Stimulated activated effector memory CD8-positive, alpha-beta T cell treated with anti-CD3 and anti-CD28 coated beads, Interleukin-12 subunit alpha, Interleukin-12 subunit beta, amount 100 ng/mL, for 72 hours (primary cell): Measurements from ENCODE around the gene SCYGR7.
"Not testable (repeated sequence)": the region's sequence is repeated elsewhere in the genome, so short reads cannot be mapped to it uniquely, and the experiment has no call there.

Source experiments
- ATAC-seq: fragments of 150-1000 bp; cut with Tn5 transposase; 2 replicates; pipeline ENCODE4 v1.10.0; 2021
- DNase-seq, 2 donors: peaks; one replicate each; pipeline ENCODE4 v3.0.0; 2021 to 2022; ENCODE audit warnings: low spot score in 2 of 2
- H3K27ac Mint-ChIP-seq: one replicate; pipeline ENCODE4 v1.8.0; 2022; ENCODE audit warnings: mild to moderate bottlenecking, mixed read lengths
- H3K36me3 Mint-ChIP-seq: one replicate; pipeline ENCODE4 v1.8.0; 2022; ENCODE audit warnings: mild to moderate bottlenecking, mixed read lengths
- H3K4me1 Mint-ChIP-seq: one replicate; pipeline ENCODE4 v1.8.0; 2022; ENCODE audit warnings: mixed read lengths
- H3K4me3 Mint-ChIP-seq: one replicate; pipeline ENCODE4 v1.8.0; 2022; ENCODE audit warnings: mild to moderate bottlenecking, mixed read lengths
- H3K9me3 Mint-ChIP-seq: one replicate; pipeline ENCODE4 v1.8.0; 2022; ENCODE audit warnings: mixed read lengths

SCYGR7 gene

DNA sequence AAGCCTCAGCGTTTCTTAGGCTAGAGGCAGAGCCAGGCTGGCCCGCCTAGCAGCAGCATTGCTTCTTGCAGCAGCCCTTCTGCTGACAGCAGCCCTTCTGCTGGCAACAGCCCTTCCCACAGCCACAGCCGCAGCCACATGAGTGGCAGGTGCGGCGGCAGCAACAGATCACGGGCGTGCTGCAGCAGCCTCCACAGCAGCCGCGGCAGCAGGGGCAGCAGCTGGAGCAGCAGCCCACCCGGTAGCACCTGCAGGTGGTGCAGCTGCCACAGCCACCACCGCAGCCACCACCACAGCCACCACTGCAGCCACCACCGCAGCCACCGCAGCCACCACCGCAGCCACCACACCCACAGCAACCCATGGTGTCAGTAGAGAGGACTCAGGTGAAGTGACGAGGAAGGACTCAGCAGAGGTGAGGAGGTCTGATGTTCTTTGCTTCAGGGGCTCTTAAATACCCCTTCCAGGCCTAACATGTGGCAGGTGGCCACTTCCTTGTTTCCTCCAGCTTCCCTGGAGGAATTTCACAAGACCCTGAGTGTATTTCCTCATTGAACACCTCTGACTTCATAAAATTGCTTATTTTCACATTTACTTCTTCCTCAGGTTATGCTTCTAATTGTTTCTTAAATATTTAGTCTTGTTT lies 3.6 kb upstream of the SCYGR7 start, which contains the start of gene SCYGR6:
Gene SCYGR6 (minus strand): TSS at position 364 of the 646 bp plus-strand sequence. CDS start 0 bp downstream, at position 364.
- Mint-ChIP-seq H3K27ac (no peak within 1 kb of the TSS), H3K4me3 (no peak within 1 kb of the TSS), H3K4me1 (no peaks in the 10 kb centered on the region), H3K36me3 (no peaks in the 10 kb centered on the region), H3K9me3 (no peaks in the 10 kb centered on the region)
- no peak for ATAC-seq
- DNase-seq, result no peak

DNA sequence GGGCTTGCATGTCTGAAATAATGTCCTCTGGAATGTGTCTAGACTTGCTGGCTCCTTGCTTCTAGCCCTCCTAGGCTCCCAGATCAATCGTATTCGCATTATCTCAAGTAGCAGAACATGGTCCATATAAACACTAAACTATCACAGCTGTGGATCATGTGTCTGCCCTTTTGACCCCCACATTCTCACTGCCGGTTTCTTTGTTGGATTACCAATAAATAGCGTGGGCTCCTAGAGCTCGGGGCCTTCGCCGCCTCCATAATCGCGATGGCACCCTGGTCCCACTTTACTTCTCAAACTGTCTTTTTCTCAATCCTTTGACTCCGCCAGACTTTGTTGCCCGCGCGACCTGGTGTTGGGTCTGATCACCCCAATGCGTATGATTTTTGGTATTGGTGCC lies 11.2 kb downstream of the SCYGR7 start:
- H3K36me3 Mint-ChIP-seq, result no peaks in the 10 kb centered on the region
- no peaks in the 10 kb centered on the region for H3K4me1 Mint-ChIP-seq
- no peak overlapping the region for H3K27ac Mint-ChIP-seq
- ATAC-seq (no peak), DNase-seq (no peak)
- H3K4me3 Mint-ChIP-seq, result no peak overlapping the region
- no peaks in the 10 kb centered on the region for H3K9me3 Mint-ChIP-seq

DNA sequence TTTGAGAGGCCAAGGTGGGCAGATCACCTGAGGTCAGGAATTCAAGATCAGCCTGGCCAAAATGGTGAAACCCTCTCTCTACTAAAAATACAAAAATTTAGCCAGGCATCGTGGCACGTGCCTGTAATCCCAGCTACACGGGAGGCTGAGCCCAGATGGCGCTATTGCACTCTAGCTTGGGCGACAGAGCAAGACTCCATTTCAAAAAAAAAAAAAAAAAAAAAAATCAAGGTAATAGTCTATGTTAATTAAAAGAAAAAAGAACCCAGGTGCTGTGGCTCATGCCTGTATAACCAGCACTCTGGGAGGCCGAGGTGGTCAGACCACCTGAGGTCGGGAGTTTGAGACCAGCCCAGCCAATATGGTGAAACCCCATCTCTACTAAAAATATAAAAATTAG lies 12.6 kb downstream of the SCYGR7 start:
- H3K27ac Mint-ChIP-seq, DNase-seq: not testable (repeated sequence)

DNA sequence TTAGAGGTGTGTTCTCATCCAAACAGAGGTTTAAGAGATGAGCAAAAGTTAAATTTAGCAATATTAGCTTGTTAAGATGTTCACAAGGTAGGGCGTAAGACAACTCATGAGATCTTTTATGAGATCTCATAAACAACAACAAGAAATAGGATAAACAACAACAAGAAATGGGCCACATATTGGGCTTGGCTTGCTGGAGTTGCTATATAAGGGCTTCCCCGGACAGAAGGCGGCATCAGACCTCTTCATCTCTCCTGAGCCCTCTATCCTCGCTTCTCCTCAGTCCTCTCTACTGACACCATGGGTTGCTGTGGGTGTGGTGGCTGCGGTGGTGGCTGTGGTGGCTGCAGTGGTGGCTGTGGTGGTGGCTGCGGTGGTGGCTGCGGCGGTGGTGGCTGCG lies 17.5 kb downstream of the SCYGR7 start, which contains the start of gene SCYGR8:
Gene SCYGR8 (plus strand): TSS at position 301 of the 400 bp plus-strand sequence. CDS start 0 bp downstream, at position 301.
- ATAC-seq, result no peak

More for the DNA sequence above, 12.6 kb downstream of the SCYGR7 start:
- not testable (repeated sequence) for H3K9me3 Mint-ChIP-seq, H3K4me1 Mint-ChIP-seq, H3K36me3 Mint-ChIP-seq, H3K4me3 Mint-ChIP-seq, ATAC-seq

DNA sequence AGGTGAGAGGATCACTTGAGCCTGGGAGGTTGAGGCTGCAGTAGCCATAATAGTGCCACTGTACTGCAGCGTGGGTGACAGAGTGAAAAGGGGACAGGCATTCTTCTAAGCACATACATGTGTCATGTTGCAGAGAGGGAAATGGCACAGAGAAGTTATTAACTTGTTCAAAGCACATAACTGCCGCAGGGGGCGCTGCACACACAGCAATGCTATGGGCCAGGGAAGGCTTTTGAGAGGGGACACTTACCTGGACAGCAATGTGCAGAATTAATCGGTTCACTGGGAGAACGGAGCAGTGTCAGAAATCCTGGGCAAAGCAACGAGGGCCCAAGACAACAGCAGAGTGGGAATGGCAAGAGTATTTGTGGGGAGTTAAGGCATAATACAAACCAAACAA lies 19.9 kb downstream of the SCYGR7 start:
- no peaks in the 10 kb centered on the region for H3K36me3 Mint-ChIP-seq
- H3K4me3 Mint-ChIP-seq, result no peak overlapping the region
- ATAC-seq (no peak), DNase-seq (no peak)
- no peaks in the 10 kb centered on the region for H3K9me3 Mint-ChIP-seq
- H3K4me1 Mint-ChIP-seq, result no peaks in the 10 kb centered on the region
- no peak overlapping the region for H3K27ac Mint-ChIP-seq

More for the DNA sequence above, 17.5 kb downstream of the SCYGR7 start, which contains the start of gene SCYGR8:
- Mint-ChIP-seq H3K9me3 (no peaks in the 10 kb centered on the region), H3K36me3 (no peaks in the 10 kb centered on the region), H3K27ac (no peak within 1 kb of the TSS), H3K4me1 (no peaks in the 10 kb centered on the region), H3K4me3 (no peak within 1 kb of the TSS)
- no peak for DNase-seq

DNA sequence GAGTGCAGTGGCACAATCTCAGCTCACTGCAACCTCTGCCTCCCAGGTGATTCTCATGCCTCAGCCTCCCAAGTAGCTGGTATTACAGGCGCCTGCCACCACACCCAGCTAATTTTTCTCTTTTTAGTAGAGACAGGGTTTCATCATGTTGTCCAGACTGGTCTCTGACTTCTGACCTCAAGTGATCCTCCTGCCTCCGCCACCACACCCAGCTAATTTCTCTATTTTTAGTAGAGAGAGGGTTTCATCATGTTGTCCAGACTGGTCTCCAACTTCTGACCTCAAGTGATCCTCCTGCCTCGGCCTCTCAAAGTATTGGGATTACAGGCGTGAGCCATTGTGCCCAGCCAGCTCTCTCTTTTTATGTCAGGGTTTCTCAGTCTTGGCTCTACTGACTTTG lies 28.1 kb downstream of the SCYGR7 start:
- H3K27ac Mint-ChIP-seq, H3K9me3 Mint-ChIP-seq, H3K36me3 Mint-ChIP-seq: not testable (repeated sequence)

DNA sequence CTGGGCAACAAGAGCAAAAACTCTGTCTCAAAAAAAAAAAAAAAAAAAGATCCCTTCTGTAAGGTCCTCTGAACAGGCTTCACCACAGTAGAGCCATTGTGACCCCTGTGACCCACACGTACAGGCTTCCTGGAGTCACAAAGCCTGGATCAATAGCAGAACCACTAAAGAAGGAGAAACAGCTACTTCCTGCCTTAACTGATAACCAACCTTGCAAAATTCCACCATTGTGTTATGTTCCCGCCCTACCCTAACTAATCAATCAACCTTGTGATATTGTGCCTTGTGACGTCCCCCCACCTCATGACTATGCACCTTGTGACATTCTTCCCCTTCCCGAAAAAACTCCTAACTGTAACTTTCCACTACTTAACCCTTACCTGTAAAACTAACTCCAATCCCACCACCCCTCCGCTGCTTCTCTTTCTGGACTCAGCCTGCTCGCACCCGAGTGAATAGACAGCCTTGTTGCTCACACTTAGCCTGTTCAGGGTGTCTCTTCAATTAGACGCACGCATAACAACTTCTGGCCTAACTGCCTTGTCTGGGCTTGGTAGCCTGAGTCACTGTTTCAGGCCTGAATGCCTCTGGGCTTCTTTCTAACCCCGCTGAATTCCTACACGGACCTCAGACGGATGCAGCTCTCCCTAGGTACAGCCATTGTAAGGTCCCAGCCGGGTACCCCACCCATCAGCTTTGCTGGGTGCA lies 31.4 kb downstream of the SCYGR7 start:
- H3K4me1 Mint-ChIP-seq, result no peaks in the 10 kb centered on the region
- H3K27ac Mint-ChIP-seq, result no peak overlapping the region
- H3K9me3 Mint-ChIP-seq, result no peaks in the 10 kb centered on the region
- no peak for ATAC-seq
- DNase-seq, result no peak
- H3K4me3 Mint-ChIP-seq, result no peak overlapping the region
- H3K36me3 Mint-ChIP-seq, result no peaks in the 10 kb centered on the region

More for the DNA sequence above, 28.1 kb downstream of the SCYGR7 start:
- H3K4me3 Mint-ChIP-seq, DNase-seq, H3K4me1 Mint-ChIP-seq, ATAC-seq: not testable (repeated sequence)

DNA sequence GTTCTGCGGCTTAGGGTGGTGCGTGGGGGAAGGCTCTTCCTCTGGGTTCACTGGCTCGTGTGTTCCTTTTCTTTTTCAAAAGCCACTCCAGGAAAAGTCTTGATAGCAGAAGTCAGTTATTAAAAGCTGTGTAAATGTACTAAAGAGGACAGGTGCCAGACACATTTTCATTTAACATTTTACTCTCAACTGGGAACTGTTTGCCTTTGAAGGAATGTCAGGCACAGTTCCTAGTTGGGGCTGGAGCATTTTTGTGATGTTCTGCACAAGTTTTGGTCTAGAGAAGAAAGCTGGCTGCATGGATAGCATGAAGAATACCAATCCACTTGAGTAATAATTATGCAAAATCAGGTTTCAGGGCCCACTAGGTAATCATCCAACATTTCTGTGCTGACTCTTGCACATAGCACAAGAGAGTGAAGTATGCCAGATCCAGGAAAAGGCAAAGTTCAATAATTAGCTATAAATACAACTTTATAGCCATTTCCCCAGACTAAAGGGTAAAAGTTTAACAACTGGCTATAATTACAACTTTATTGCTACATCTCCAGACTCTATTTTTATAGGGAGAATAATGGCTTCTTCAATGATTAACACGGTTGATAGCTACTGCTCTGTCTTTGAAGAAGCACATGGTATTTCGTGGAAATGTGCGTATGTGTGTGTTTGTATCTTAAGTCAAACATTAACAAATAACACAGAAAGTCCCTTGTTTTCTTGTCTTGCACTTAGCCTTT lies 33.8 kb downstream of the SCYGR7 start:
- H3K9me3 Mint-ChIP-seq, result no peaks in the 10 kb centered on the region
- DNase-seq (no peak), ATAC-seq (no peak)
- H3K4me3 Mint-ChIP-seq, result no peak overlapping the region
- peaks cover 6% of the 10 kb centered on the region for H3K4me1 Mint-ChIP-seq
- no peaks in the 10 kb centered on the region for H3K36me3 Mint-ChIP-seq
- H3K27ac Mint-ChIP-seq, result no peak overlapping the region

DNA sequence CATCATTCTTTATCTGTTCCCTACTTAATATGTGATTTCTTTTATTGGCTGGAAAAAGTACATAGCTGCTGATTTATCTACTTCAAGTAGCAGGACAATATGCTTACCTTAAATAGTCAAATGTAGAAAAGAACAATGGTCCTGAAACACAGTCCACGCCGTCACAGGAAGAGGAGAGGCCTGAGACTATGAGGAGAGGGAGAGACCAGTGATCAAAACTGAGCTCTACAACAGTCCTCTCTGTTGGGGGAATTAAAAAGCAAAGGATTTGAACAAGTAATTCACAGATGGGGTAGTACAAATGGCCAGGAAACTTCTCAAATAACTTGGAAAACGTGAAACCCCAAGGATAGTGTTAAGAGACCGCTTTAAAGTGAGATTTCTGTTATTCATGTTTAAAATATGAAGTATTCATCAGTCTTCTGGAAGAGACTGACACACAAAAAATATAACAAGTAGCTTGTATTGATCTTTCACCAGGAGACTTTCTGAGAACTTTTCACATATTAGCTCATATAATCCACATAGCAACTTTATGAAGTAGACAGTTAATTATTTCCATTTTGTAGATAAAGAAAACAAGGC lies 37.7 kb downstream of the SCYGR7 start:
- peaks cover 6% of the 10 kb centered on the region for H3K4me1 Mint-ChIP-seq
- no peaks in the 10 kb centered on the region for H3K9me3 Mint-ChIP-seq
- no peak overlapping the region for H3K4me3 Mint-ChIP-seq
- no peak overlapping the region for H3K27ac Mint-ChIP-seq
- no peaks in the 10 kb centered on the region for H3K36me3 Mint-ChIP-seq
- DNase-seq (no peak), ATAC-seq (no peak)

DNA sequence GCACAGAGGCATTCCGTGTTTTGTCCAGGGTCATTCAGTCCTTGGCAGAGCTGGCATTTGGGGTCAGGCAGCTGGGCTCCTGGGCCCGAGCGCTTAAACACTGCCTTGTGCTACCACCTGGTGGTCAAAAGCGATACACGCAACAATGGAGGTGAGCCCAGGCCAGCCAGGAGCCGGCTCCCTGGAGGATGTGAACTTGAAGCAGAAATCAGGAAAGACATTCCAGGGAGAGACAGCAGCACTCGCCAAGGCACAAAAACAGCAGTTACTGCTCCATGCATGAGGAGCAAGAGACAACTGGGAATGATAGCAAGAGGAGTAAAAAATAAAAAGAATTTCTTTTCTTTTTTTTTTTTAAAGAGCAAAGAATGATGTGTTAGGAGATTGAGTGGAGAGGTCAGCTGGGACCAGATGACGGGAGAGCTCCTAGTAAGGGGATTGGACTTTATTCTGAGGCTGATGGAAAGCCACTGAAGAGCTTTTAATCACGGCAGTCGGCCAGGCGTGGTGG lies 38.3 kb downstream of the SCYGR7 start:
- Mint-ChIP-seq H3K9me3 (no peaks in the 10 kb centered on the region), H3K4me1 (peaks cover 6% of the 10 kb centered on the region), H3K27ac (no peak overlapping the region), H3K4me3 (no peak overlapping the region), H3K36me3 (no peaks in the 10 kb centered on the region)
- ATAC-seq (peak; percentile 84), DNase-seq (peak; percentile 39 to 68)

DNA sequence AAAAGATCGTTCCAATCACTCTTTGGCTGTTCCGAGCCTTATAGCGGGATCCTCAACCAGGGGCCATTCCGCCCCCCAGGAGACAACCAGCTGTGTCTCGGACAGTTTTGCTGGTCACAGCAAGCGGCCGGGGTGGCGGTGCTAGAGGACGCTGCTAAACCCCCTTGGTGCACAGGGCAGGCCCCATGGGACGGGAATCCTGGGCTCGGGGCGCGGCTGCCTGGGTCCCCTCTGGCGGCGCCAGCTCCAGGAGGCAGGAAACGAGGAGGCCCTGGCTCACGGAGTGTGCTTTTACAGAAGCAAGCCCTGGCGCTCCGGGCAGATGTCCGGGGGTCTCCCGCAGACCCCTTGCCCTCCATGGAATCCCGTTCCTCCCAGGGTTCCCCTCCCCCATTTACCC lies 39.7 kb downstream of the SCYGR7 start:
- peaks cover 6% of the 10 kb centered on the region for H3K4me1 Mint-ChIP-seq
- H3K9me3 Mint-ChIP-seq, result no peaks in the 10 kb centered on the region
- H3K27ac Mint-ChIP-seq, result no peak overlapping the region
- H3K36me3 Mint-ChIP-seq, result no peaks in the 10 kb centered on the region
- no peak for DNase-seq
- no peak for ATAC-seq
- no peak overlapping the region for H3K4me3 Mint-ChIP-seq

DNA sequence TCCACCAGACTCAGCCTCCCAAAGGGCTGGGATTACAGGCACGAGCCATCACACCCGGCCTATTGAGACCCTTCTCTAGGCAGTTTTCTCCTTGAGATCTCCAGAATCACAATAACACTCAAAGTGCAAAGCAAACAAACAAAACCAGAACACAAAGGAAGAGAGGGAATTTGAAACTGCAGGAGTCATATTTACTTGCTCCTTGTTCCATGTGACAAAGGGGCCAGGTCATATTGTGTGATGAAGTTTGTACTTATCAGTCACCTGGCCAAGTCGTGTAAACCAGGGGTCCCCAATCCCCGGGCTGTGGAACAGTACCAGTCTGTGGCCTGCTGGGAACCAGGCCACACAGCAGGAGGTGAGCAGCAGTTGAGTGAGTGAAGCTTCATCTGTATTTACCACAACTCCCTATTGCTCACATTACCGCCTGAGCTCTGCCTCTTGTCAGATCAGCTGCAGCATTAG lies 44.1 kb downstream of the SCYGR7 start:
- H3K4me1 Mint-ChIP-seq, result peaks cover 24% of the 10 kb centered on the region
- no peak overlapping the region for H3K27ac Mint-ChIP-seq
- H3K36me3 Mint-ChIP-seq, result no peaks in the 10 kb centered on the region
- DNase-seq (no peak), ATAC-seq (no peak)
- no peak overlapping the region for H3K4me3 Mint-ChIP-seq
- no peaks in the 10 kb centered on the region for H3K9me3 Mint-ChIP-seq

DNA sequence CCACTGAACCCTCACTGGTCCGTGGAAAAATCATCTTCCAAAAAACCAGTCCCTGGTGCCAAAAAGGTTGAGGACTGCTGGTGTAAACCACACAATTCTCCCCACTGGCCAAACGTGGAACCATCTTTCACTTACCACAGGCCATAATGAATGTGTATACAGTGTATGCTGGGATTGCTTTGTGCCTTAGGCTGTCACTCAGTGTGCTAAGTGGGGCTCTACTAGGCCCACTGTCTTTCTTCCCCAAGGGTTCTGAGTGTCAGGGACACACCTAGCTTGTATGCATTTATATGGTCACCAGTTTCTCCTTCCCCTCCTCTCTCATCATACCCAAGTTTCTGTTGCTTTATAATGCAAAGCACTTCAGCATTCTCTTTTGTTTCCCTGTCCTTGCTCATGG lies 44.8 kb downstream of the SCYGR7 start:
- Mint-ChIP-seq H3K9me3 (no peaks in the 10 kb centered on the region), H3K4me1 (peaks cover 25% of the 10 kb centered on the region), H3K36me3 (no peaks in the 10 kb centered on the region), H3K27ac (no peak overlapping the region), H3K4me3 (no peak overlapping the region)
- no peak for DNase-seq
- no peak for ATAC-seq

DNA sequence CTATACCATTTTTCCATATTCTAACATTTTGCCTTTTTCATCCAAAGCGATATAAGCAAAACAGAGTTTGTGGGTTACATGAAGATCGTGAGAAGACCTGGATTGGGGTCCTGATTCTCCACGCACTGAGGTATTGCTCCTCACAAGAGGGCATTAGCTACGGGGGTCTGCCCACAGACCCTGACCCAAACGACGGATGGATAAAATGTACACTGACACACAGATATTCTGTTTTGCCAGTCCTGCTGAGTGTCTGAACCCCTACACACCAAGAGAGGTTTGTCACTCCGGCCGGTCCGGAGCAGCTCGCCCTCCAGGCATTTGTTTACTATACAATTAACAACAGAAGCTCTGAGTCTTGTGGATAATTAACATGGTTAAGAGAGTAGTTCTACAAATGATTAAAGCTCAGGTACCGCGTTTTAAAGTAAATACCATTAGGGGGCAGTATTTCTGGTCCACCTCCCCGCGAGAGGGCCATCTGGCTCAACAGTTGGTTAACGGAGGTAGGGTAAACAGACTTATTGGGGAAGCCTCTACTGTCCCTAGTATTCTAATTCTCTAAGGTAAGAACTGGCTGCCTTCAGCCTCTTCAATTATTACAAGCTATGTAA lies 46.0 kb downstream of the SCYGR7 start:
- ATAC-seq (peak; percentile 68), DNase-seq (no peak)
- peak overlapping the region; percentile 38 for H3K27ac Mint-ChIP-seq
- peak overlapping the region; percentile 29 for H3K4me3 Mint-ChIP-seq
- H3K36me3 Mint-ChIP-seq, result no peaks in the 10 kb centered on the region
- no peaks in the 10 kb centered on the region for H3K9me3 Mint-ChIP-seq
- peaks cover 25% of the 10 kb centered on the region for H3K4me1 Mint-ChIP-seq
